Measurements from ENCODE around the gene YBX2. TPM values are rescaled to one million over a fixed set of nuclear protein-coding genes. Genes with fewer than 3 reads are reported as not detected.
A peak's percentile ranks its signal among the peaks of the same experiment; 100 is the strongest.
"Not testable (repeated sequence)": the region's sequence is repeated elsewhere in the genome, so short reads cannot be mapped to it uniquely, and the experiment has no call there.

The YBX2 gene
- total RNA-seq (1 to 10 TPM in 1 of 2 donors, under 1 TPM in 1; 0.50 to 1.0 TPM), polyA plus RNA-seq (ENCODE audit: insufficient read length in 2 of 2) (1 to 10 TPM; 4.2 to 6.9 TPM)
- long read RNA-seq, donor 1: 0 reads
- long read RNA-seq, donor 2: 0 reads
- long read RNA-seq, donor 3: 0 reads
- long read RNA-seq, donor 4, partial matches to known transcripts: 304 of 320 reads
- long read RNA-seq, donor 4, other reads (novel, unspliced or antisense): 16 of 320 reads

GRCh38 chr17:7294614-7295153 is at the start of gene YBX2:
YBX2 (minus strand) TSS chr17:7294639; CDS start chr17:7294500, 139 bp downstream.
- peak in 2 of 6 donors; percentile 72 to 93 for DNase-seq (ENCODE audit: low read depth in 4 of 6, low spot score in 6 of 6)
- H3K4me1 ChIP-seq (ENCODE audit: control insufficient read depth, insufficient read depth, low read length): peaks cover 35% of the 10 kb centered on the region
- WGBS (ENCODE audit: insufficient coverage): 0% methylated on average over 51 of the region's 57 CpGs
- H3K27me3 ChIP-seq (ENCODE audit: control insufficient read depth, insufficient read depth, low read length): peaks cover 59% of the 10 kb centered on the region
- H3K27ac ChIP-seq (ENCODE audit: low read depth, low read length): no peak within 1 kb of the TSS
- peak within 1 kb of the TSS; percentile 16 for H3K4me3 ChIP-seq (ENCODE audit: low read depth, low read length)
- no peaks in the 10 kb centered on the region for H3K36me3 ChIP-seq (ENCODE audit: control insufficient read depth, insufficient read depth, low read length)
- no peaks in the 10 kb centered on the region for H3K9me3 ChIP-seq (ENCODE audit: control insufficient read depth, insufficient read depth, low read length)

GRCh38 chr17:7343250-7343649 is 48.8 kb upstream of the YBX2 start:
- Histone ChIP-seq H3K27me3 (ENCODE audit: control insufficient read depth, insufficient read depth, low read length) (no peaks in the 10 kb centered on the region), H3K4me3 (ENCODE audit: low read depth, low read length) (no peak overlapping the region), H3K9me3 (ENCODE audit: control insufficient read depth, insufficient read depth, low read length) (no peaks in the 10 kb centered on the region), H3K36me3 (ENCODE audit: control insufficient read depth, insufficient read depth, low read length) (peaks cover 3% of the 10 kb centered on the region), H3K4me1 (ENCODE audit: control insufficient read depth, insufficient read depth, low read length) (peaks cover 2% of the 10 kb centered on the region), H3K27ac (ENCODE audit: low read depth, low read length) (no peak overlapping the region)
- WGBS (ENCODE audit: insufficient coverage): 82% methylated on average over 15 of the region's 15 CpGs
- no peak for DNase-seq (ENCODE audit: low read depth in 4 of 6, low spot score in 6 of 6)

GRCh38 chr17:7341842-7342241 is 47.4 kb upstream of the YBX2 start:
- no peaks in the 10 kb centered on the region for H3K36me3 ChIP-seq (ENCODE audit: control insufficient read depth, insufficient read depth, low read length)
- H3K9me3 ChIP-seq (ENCODE audit: control insufficient read depth, insufficient read depth, low read length): no peaks in the 10 kb centered on the region
- peaks cover 2% of the 10 kb centered on the region for H3K4me1 ChIP-seq (ENCODE audit: control insufficient read depth, insufficient read depth, low read length)
- no peak overlapping the region for H3K4me3 ChIP-seq (ENCODE audit: low read depth, low read length)
- no peak for DNase-seq (ENCODE audit: low read depth in 4 of 6, low spot score in 6 of 6)
- H3K27ac ChIP-seq (ENCODE audit: low read depth, low read length): no peak overlapping the region
- 92% methylated on average over 10 of the region's 13 CpGs for WGBS (ENCODE audit: insufficient coverage)
- no peaks in the 10 kb centered on the region for H3K27me3 ChIP-seq (ENCODE audit: control insufficient read depth, insufficient read depth, low read length)

- Histone ChIP-seq H3K9me3 (ENCODE audit: control insufficient read depth, insufficient read depth, low read length) (no peaks in the 10 kb centered on the region), H3K4me3 (ENCODE audit: low read depth, low read length) (no peak overlapping the region), H3K4me1 (ENCODE audit: control insufficient read depth, insufficient read depth, low read length) (peaks cover 2% of the 10 kb centered on the region), H3K27me3 (ENCODE audit: control insufficient read depth, insufficient read depth, low read length) (no peaks in the 10 kb centered on the region), H3K27ac (ENCODE audit: low read depth, low read length) (no peak overlapping the region), H3K36me3 (ENCODE audit: control insufficient read depth, insufficient read depth, low read length) (no peaks in the 10 kb centered on the region)
- DNase-seq (ENCODE audit: low read depth in 4 of 6, low spot score in 6 of 6): no peak
- WGBS (ENCODE audit: insufficient coverage): 100% methylated on average over 1 of the region's 2 CpGs
Measured at GRCh38 chr17:7340179-7340578, 45.7 kb upstream of the YBX2 start.

GRCh38 chr17:7337600-7337999 is 43.2 kb upstream of the YBX2 start:
- H3K4me3 ChIP-seq (ENCODE audit: low read depth, low read length); H3K27ac ChIP-seq (ENCODE audit: low read depth, low read length); H3K36me3 ChIP-seq (ENCODE audit: control insufficient read depth, insufficient read depth, low read length); H3K9me3 ChIP-seq (ENCODE audit: control insufficient read depth, insufficient read depth, low read length); H3K4me1 ChIP-seq (ENCODE audit: control insufficient read depth, insufficient read depth, low read length); H3K27me3 ChIP-seq (ENCODE audit: control insufficient read depth, insufficient read depth, low read length); DNase-seq (ENCODE audit: low read depth in 4 of 6, low spot score in 6 of 6): not testable (repeated sequence)
- WGBS (ENCODE audit: insufficient coverage): 80% methylated on average over 7 of the region's 7 CpGs

GRCh38 chr17:7336240-7337175 is 42.1 kb upstream of the YBX2 start, which contains the start of gene ACAP1:
ACAP1 (plus strand) TSS chr17:7336529; CDS start chr17:7336735, 206 bp downstream.
- WGBS (ENCODE audit: insufficient coverage): 41% methylated on average over 6 of the region's 17 CpGs
- no peaks in the 10 kb centered on the region for H3K9me3 ChIP-seq (ENCODE audit: control insufficient read depth, insufficient read depth, low read length)
- peaks cover 2% of the 10 kb centered on the region for H3K4me1 ChIP-seq (ENCODE audit: control insufficient read depth, insufficient read depth, low read length)
- no peaks in the 10 kb centered on the region for H3K27me3 ChIP-seq (ENCODE audit: control insufficient read depth, insufficient read depth, low read length)
- no peaks in the 10 kb centered on the region for H3K36me3 ChIP-seq (ENCODE audit: control insufficient read depth, insufficient read depth, low read length)
- H3K4me3 ChIP-seq (ENCODE audit: low read depth, low read length): no peak within 1 kb of the TSS
- H3K27ac ChIP-seq (ENCODE audit: low read depth, low read length): no peak within 1 kb of the TSS
- no peak for DNase-seq (ENCODE audit: low read depth in 4 of 6, low spot score in 6 of 6)

GRCh38 chr17:7335765-7336164 is 41.3 kb upstream of the YBX2 start:
- not testable (repeated sequence) for H3K9me3 ChIP-seq (ENCODE audit: control insufficient read depth, insufficient read depth, low read length); H3K27ac ChIP-seq (ENCODE audit: low read depth, low read length); DNase-seq (ENCODE audit: low read depth in 4 of 6, low spot score in 6 of 6); H3K4me3 ChIP-seq (ENCODE audit: low read depth, low read length); H3K4me1 ChIP-seq (ENCODE audit: control insufficient read depth, insufficient read depth, low read length); H3K36me3 ChIP-seq (ENCODE audit: control insufficient read depth, insufficient read depth, low read length); H3K27me3 ChIP-seq (ENCODE audit: control insufficient read depth, insufficient read depth, low read length)
- WGBS (ENCODE audit: insufficient coverage): 70% methylated on average over 10 of the region's 13 CpGs

GRCh38 chr17:7334938-7335538 is 40.6 kb upstream of the YBX2 start:
- Histone ChIP-seq H3K36me3 (ENCODE audit: control insufficient read depth, insufficient read depth, low read length) (no peaks in the 10 kb centered on the region), H3K27ac (ENCODE audit: low read depth, low read length) (no peak overlapping the region), H3K27me3 (ENCODE audit: control insufficient read depth, insufficient read depth, low read length) (no peaks in the 10 kb centered on the region), H3K9me3 (ENCODE audit: control insufficient read depth, insufficient read depth, low read length) (no peaks in the 10 kb centered on the region), H3K4me1 (ENCODE audit: control insufficient read depth, insufficient read depth, low read length) (peaks cover 11% of the 10 kb centered on the region), H3K4me3 (ENCODE audit: low read depth, low read length) (no peak overlapping the region)
- no peak for DNase-seq (ENCODE audit: low read depth in 4 of 6, low spot score in 6 of 6)
- WGBS (ENCODE audit: insufficient coverage): 80% methylated on average over 1 of the region's 3 CpGs

GRCh38 chr17:7332600-7333069 is 38.2 kb upstream of the YBX2 start:
- H3K27me3 ChIP-seq (ENCODE audit: control insufficient read depth, insufficient read depth, low read length); H3K9me3 ChIP-seq (ENCODE audit: control insufficient read depth, insufficient read depth, low read length); DNase-seq (ENCODE audit: low read depth in 4 of 6, low spot score in 6 of 6); H3K4me3 ChIP-seq (ENCODE audit: low read depth, low read length); H3K27ac ChIP-seq (ENCODE audit: low read depth, low read length); H3K36me3 ChIP-seq (ENCODE audit: control insufficient read depth, insufficient read depth, low read length): not testable (repeated sequence)
- H3K4me1 ChIP-seq (ENCODE audit: control insufficient read depth, insufficient read depth, low read length): peaks cover 25% of the 10 kb centered on the region
- 44% methylated on average over 7 of the region's 14 CpGs for WGBS (ENCODE audit: insufficient coverage)

Measured in spinal cord (tissue), 10 donors.